Nephron progenitor cell (in vitro differentiated cells): Measurements from ENCODE around the gene GCNA.

Experiments used
- DNase-seq: peaks from one replicate; pipeline ENCODE4 v3.0.0; 2021
- H3K27ac Mint-ChIP-seq: 2 replicates; pipeline ENCODE4 v1.8.0; 2021; ENCODE audit warnings: mild to moderate bottlenecking, moderate library complexity, mixed read lengths
- H3K27me3 Mint-ChIP-seq: 2 replicates; pipeline ENCODE4 v1.8.0; 2021; ENCODE audit warnings: mild to moderate bottlenecking, low read depth, mixed read lengths; ENCODE audit not compliant: poor library complexity
- H3K36me3 Mint-ChIP-seq: 2 replicates; pipeline ENCODE4 v1.8.0; 2021; ENCODE audit warnings: low read depth, mixed read lengths
- H3K4me1 Mint-ChIP-seq: 2 replicates; pipeline ENCODE4 v1.8.0; 2021; ENCODE audit warnings: mixed read lengths
- H3K4me3 Mint-ChIP-seq: 2 replicates; pipeline ENCODE4 v1.8.0; 2021; ENCODE audit warnings: mild to moderate bottlenecking, moderate library complexity, mixed read lengths
- H3K9me3 Mint-ChIP-seq: 2 replicates; pipeline ENCODE4 v1.8.0; 2021; ENCODE audit warnings: mild to moderate bottlenecking, moderate library complexity, mixed read lengths
- TF ChIP-seq, protein P1 (sequence below): fragments of 200-600 bp; sonication (generic); IDR thresholded peaks from 2 replicates; pipeline ENCODE4 v1.5.0; 2021; ENCODE audit warnings: antibody characterized with exemption

GCNA gene, protein sequence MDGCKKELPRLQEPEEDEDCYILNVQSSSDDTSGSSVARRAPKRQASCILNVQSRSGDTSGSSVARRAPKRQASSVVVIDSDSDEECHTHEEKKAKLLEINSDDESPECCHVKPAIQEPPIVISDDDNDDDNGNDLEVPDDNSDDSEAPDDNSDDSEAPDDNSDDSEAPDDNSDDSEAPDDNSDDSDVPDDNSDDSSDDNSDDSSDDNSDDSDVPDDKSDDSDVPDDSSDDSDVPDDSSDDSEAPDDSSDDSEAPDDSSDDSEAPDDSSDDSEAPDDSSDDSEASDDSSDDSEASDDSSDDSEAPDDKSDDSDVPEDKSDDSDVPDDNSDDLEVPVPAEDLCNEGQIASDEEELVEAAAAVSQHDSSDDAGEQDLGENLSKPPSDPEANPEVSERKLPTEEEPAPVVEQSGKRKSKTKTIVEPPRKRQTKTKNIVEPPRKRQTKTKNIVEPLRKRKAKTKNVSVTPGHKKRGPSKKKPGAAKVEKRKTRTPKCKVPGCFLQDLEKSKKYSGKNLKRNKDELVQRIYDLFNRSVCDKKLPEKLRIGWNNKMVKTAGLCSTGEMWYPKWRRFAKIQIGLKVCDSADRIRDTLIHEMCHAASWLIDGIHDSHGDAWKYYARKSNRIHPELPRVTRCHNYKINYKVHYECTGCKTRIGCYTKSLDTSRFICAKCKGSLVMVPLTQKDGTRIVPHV

GRCh38 chrX:71578253-71579135, at the start of gene GCNA:
GCNA (plus strand) TSS chrX:71578437; CDS start chrX:71580822, 2,385 bp downstream.
- no peaks in the 10 kb centered on the region for H3K4me1 Mint-ChIP-seq
- DNase-seq, result no peak
- TF ChIP-seq, protein P1, sequence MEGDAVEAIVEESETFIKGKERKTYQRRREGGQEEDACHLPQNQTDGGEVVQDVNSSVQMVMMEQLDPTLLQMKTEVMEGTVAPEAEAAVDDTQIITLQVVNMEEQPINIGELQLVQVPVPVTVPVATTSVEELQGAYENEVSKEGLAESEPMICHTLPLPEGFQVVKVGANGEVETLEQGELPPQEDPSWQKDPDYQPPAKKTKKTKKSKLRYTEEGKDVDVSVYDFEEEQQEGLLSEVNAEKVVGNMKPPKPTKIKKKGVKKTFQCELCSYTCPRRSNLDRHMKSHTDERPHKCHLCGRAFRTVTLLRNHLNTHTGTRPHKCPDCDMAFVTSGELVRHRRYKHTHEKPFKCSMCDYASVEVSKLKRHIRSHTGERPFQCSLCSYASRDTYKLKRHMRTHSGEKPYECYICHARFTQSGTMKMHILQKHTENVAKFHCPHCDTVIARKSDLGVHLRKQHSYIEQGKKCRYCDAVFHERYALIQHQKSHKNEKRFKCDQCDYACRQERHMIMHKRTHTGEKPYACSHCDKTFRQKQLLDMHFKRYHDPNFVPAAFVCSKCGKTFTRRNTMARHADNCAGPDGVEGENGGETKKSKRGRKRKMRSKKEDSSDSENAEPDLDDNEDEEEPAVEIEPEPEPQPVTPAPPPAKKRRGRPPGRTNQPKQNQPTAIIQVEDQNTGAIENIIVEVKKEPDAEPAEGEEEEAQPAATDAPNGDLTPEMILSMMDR, result no peak
- H3K4me3 Mint-ChIP-seq, result no peak within 1 kb of the TSS
- H3K9me3 Mint-ChIP-seq, result peaks cover 40% of the 10 kb centered on the region
- H3K27ac Mint-ChIP-seq, result peak within 1 kb of the TSS; percentile 68
- no peaks in the 10 kb centered on the region for H3K27me3 Mint-ChIP-seq
- H3K36me3 Mint-ChIP-seq, result peaks cover 46% of the 10 kb centered on the region

DNA sequence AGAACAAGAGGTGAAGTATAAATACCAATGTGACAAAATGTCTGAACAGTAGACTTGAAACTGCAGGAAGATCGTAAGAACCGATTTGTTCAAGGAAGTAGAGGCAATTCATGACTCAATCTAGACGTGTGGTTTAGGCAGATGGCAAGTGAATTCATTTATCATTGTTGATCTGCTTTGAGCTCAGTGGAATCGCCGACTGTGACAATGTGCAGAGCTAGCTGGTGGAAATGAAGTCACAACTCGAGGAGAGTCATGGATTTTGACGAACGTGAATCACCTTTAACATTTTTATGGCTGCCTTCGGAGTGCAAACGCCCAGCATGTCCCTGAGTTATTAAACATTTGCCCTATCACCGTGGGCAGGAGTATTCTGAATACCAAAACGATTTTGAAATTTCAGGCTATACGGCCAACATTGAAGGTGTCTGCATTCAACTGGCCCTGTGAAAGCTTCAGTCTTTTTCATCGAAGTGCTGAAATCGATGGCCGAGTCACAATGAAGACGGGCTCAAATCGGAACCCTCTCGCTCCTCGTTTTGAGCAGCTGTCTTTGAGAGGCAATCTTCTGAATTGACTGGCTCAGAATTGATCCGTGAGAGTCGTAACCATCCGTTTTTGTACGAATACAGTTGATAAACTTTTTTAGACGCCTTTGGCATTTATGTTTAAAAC, 46.0 kb upstream of the GCNA start:
- H3K4me3 Mint-ChIP-seq, result peak overlapping the region; percentile 100
- peaks cover 14% of the 10 kb centered on the region for H3K36me3 Mint-ChIP-seq
- peaks cover 70% of the 10 kb centered on the region for H3K9me3 Mint-ChIP-seq
- peaks cover 30% of the 10 kb centered on the region for H3K4me1 Mint-ChIP-seq
- H3K27ac Mint-ChIP-seq, result peak overlapping the region; percentile 27
- H3K27me3 Mint-ChIP-seq, result peaks cover 13% of the 10 kb centered on the region
- TF ChIP-seq, protein P1, result no peak
- no peak for DNase-seq

GRCh38 chrX:71532753-71533425, 45.3 kb upstream of the GCNA start, which contains the start of gene OGT:
OGT (plus strand) TSS chrX:71533104; CDS start chrX:71533300, 196 bp downstream.
- Mint-ChIP-seq H3K36me3 (peaks cover 18% of the 10 kb centered on the region), H3K4me1 (peaks cover 30% of the 10 kb centered on the region), H3K4me3 (peak within 1 kb of the TSS; percentile 100), H3K27me3 (peaks cover 13% of the 10 kb centered on the region), H3K9me3 (peaks cover 73% of the 10 kb centered on the region), H3K27ac (peak within 1 kb of the TSS; percentile 98)
- DNase-seq, result peak; percentile 86
- TF ChIP-seq, protein P1, result no peak

DNA sequence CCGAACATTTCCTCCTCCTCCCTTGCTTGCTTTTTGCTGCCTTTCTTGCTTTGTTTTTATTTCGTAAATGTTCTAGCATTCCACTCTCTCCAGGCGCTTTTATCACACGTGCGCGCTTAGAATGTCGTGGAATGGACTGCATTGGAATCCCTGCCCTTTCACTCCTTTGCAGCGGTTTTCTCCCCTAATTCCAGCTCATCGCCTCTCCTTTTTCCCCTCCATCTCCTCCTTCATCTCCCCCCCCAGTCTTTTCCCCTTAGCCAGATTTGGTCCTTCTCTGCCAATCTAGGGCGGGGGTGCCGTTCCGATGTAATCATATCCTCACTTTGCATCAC, 44.8 kb upstream of the GCNA start:
- DNase-seq, result no peak
- Mint-ChIP-seq H3K27ac (peak overlapping the region; percentile 98), H3K36me3 (peaks cover 18% of the 10 kb centered on the region), H3K27me3 (peaks cover 13% of the 10 kb centered on the region), H3K4me3 (peak overlapping the region; percentile 100), H3K4me1 (peaks cover 30% of the 10 kb centered on the region), H3K9me3 (peaks cover 68% of the 10 kb centered on the region)
- TF ChIP-seq, protein P1, result no peak
